H9 (cell line): ENCODE results near the gene MMP23B. TPM values are rescaled to one million over a fixed set of nuclear protein-coding genes. Genes with fewer than 3 reads are reported as not detected.

Experiments
- DNase-seq: peaks from one replicate; pipeline ENCODE4 v3.0.0-alpha.2; 2017
- H2AFZ ChIP-seq: one replicate; pipeline ENCODE4 v1.6.1; 2013; ENCODE audit warnings: mild to moderate bottlenecking, low read length, control low read depth, moderate library complexity
- H2AK5ac ChIP-seq: 2 replicates; pipeline ENCODE4 v1.6.1; 2013; ENCODE audit warnings: low read length, control low read depth, mixed read lengths; ENCODE audit not compliant: insufficient read length
- H2BK120ac ChIP-seq: one replicate; pipeline ENCODE4 v1.6.1; 2013; ENCODE audit warnings: low read depth, mild to moderate bottlenecking, low read length, control low read depth, inconsistent platforms; ENCODE audit not compliant: poor library complexity, severe bottlenecking
- H2BK12ac ChIP-seq: 2 replicates; pipeline ENCODE4 v1.6.1; 2013; ENCODE audit warnings: low read length, control low read depth, mixed read lengths, low read depth; ENCODE audit not compliant: insufficient read length
- H2BK15ac ChIP-seq: 2 replicates; pipeline ENCODE4 v1.6.1; 2013; ENCODE audit warnings: low read depth, low read length, control low read depth
- H2BK20ac ChIP-seq: one replicate; pipeline ENCODE4 v1.6.1; 2013; ENCODE audit warnings: low read depth, mild to moderate bottlenecking, low read length, control low read depth, inconsistent platforms; ENCODE audit not compliant: poor library complexity, severe bottlenecking
- H2BK5ac ChIP-seq: 2 replicates; pipeline ENCODE4 v1.6.1; 2013; ENCODE audit warnings: low read length, control low read depth, mixed read lengths; ENCODE audit not compliant: insufficient read length
- H3K14ac ChIP-seq: 2 replicates; pipeline ENCODE4 v1.6.1; 2013; ENCODE audit warnings: low read length, control low read depth; ENCODE audit not compliant: insufficient read depth
- H3K18ac ChIP-seq: 2 replicates; pipeline ENCODE4 v1.6.1; 2013; ENCODE audit warnings: low read depth, mild to moderate bottlenecking, mixed read lengths, low read length, control low read depth; ENCODE audit not compliant: insufficient read length
- H3K23ac ChIP-seq: 2 replicates; pipeline ENCODE4 v1.6.1; 2013; ENCODE audit warnings: low read length, control low read depth, mixed read lengths, low read depth; ENCODE audit not compliant: insufficient read length
- H3K23me2 ChIP-seq: 2 replicates; pipeline ENCODE4 v1.6.1; 2013; ENCODE audit warnings: low read depth, mild to moderate bottlenecking, mixed read lengths, low read length, control low read depth; ENCODE audit not compliant: insufficient read length, poor library complexity, severe bottlenecking
- H3K27ac ChIP-seq: 2 replicates; pipeline ENCODE4 v1.5.1; 2013; ENCODE audit warnings: low read length, control low read depth, mixed read lengths, low read depth; ENCODE audit not compliant: insufficient read length
- H3K27me3 ChIP-seq: 2 replicates; pipeline ENCODE4 v1.6.1; 2013; ENCODE audit warnings: low read length, control low read depth, inconsistent platforms; ENCODE audit not compliant: insufficient read depth
- H3K4ac ChIP-seq: 2 replicates; pipeline ENCODE4 v1.6.1; 2013; ENCODE audit warnings: low read depth, mild to moderate bottlenecking, control low read depth, inconsistent platforms, low read length, moderate library complexity
- H3K4me1 ChIP-seq: 2 replicates; pipeline ENCODE4 v1.6.1; 2013; ENCODE audit warnings: low read length, control low read depth, inconsistent platforms; ENCODE audit not compliant: insufficient read depth
- H3K4me2 ChIP-seq: 2 replicates; pipeline ENCODE4 v1.6.1; 2013; ENCODE audit warnings: low read length, control low read depth, mixed read lengths; ENCODE audit not compliant: insufficient read length, insufficient read depth
- H3K56ac ChIP-seq: 2 replicates; pipeline ENCODE4 v1.6.1; 2013; ENCODE audit warnings: low read depth, mild to moderate bottlenecking, mixed read lengths, low read length, control low read depth; ENCODE audit not compliant: insufficient read length
- H3K79me1 ChIP-seq: 2 replicates; pipeline ENCODE4 v1.6.1; 2013; ENCODE audit warnings: low read depth, mild to moderate bottlenecking, moderate library complexity, low read length, control low read depth, inconsistent platforms; ENCODE audit not compliant: insufficient read depth, poor library complexity, severe bottlenecking
- H3K79me2 ChIP-seq: 2 replicates; pipeline ENCODE4 v1.6.1; 2013; ENCODE audit warnings: low read length, control low read depth, inconsistent platforms; ENCODE audit not compliant: insufficient read depth
- H3K9ac ChIP-seq: 2 replicates; pipeline ENCODE4 v1.6.1; 2013; ENCODE audit warnings: low read length, control low read depth, mixed read lengths; ENCODE audit not compliant: insufficient read length; ENCODE audit errors: extremely low read depth
- H3K9me3 ChIP-seq: one replicate; pipeline ENCODE4 v1.6.1; 2013; ENCODE audit warnings: low read depth, low read length, inconsistent platforms; ENCODE audit not compliant: control insufficient read depth
- H3T11ph ChIP-seq: one replicate; pipeline ENCODE4 v1.6.1; 2013; ENCODE audit warnings: mild to moderate bottlenecking, low read length, control low read depth, inconsistent platforms
- H4K20me1 ChIP-seq: one replicate; pipeline ENCODE4 v1.6.1; 2013; ENCODE audit not compliant: control insufficient read depth, insufficient read length, insufficient read depth
- H4K5ac ChIP-seq: 2 replicates; pipeline ENCODE4 v1.6.1; 2013; ENCODE audit warnings: low read depth, mild to moderate bottlenecking, mixed read lengths, low read length, control low read depth; ENCODE audit not compliant: insufficient read length
- H4K8ac ChIP-seq: replicated peaks from 2 replicates; pipeline ENCODE4 v1.6.1; 2013; ENCODE audit warnings: low read length, control low read depth, mixed read lengths, low read depth; ENCODE audit not compliant: insufficient read length
- H4K91ac ChIP-seq: 2 replicates; pipeline ENCODE4 v1.6.1; 2013; ENCODE audit warnings: low read depth, mild to moderate bottlenecking, moderate library complexity, mixed read lengths, low read length, control low read depth; ENCODE audit not compliant: insufficient read length
- H3K27ac Mint-ChIP-seq, 3 experiments: 2 replicates in 2 of 3; 3 replicates in 1 of 3; pipeline ENCODE4 v1.8.0; 2020 to 2021; ENCODE audit warnings: mixed read lengths in 3 of 3, mild to moderate bottlenecking in 1 of 3, moderate library complexity in 1 of 3
- H3K27me3 Mint-ChIP-seq: 2 replicates; pipeline ENCODE4 v1.8.0; 2021; ENCODE audit warnings: low read depth, mild to moderate bottlenecking, moderate library complexity, mixed read lengths
- H3K36me3 Mint-ChIP-seq, 3 experiments: 2 replicates in 2 of 3; 3 replicates in 1 of 3; pipeline ENCODE4 v1.8.0; 2020 to 2021; ENCODE audit warnings: low read depth in 3 of 3, mixed read lengths in 3 of 3; ENCODE audit not compliant: insufficient read depth in 1 of 3
- H3K4me1 Mint-ChIP-seq, 2 experiments: 2 replicates each; pipeline ENCODE4 v1.8.0; 2020; ENCODE audit warnings: mixed read lengths in 2 of 2
- H3K4me3 Mint-ChIP-seq, 2 experiments: 2 replicates in 1 of 2; 3 replicates in 1 of 2; pipeline ENCODE4 v1.8.0; 2020 to 2021; ENCODE audit warnings: mild to moderate bottlenecking in 2 of 2, mixed read lengths in 2 of 2, moderate library complexity in 1 of 2
- H3K9me3 Mint-ChIP-seq, 2 experiments: 2 replicates in 1 of 2; 3 replicates in 1 of 2; pipeline ENCODE4 v1.8.0; 2020; ENCODE audit warnings: mild to moderate bottlenecking in 2 of 2, mixed read lengths in 2 of 2, moderate library complexity in 1 of 2
- CTCF ChIP-seq: fragments of 200-600 bp; sonication (generic); conservative IDR thresholded peaks from 3 replicates; pipeline ENCODE4 v1.8.0; 2021; ENCODE audit warnings: antibody characterized with exemption, mild to moderate bottlenecking
- WGBS: extraction: QIAGEN DNeasy Blood & Tissue Kit; methylation state at CpG from one replicate; pipeline ENCODE4 v1.1.7; 2013; ENCODE audit warnings: missing lambda C conversion rate, low lambda C conversion rate, mixed read lengths; ENCODE audit not compliant: insufficient read length; ENCODE audit errors: extremely low coverage; 5-methylcytosine and 5-hydroxymethylcytosine counted together
- total RNA-seq: library from RNA; stranded (reverse); gene quantifications from 2 replicates; pipeline ENCODE4 v1.2.1, GENCODE V29; 2021

The MMP23B gene
- total RNA-seq, 1 experiment from 2014 or later: 12.5 TPM

- Histone ChIP-seq H3K4me1 (peaks cover 5% of the 10 kb centered on the region; the same call in 1 of the 2 replicates), H3K79me1 (no peaks in the 10 kb centered on the region), H2BK12ac (no peak within 1 kb of the TSS), H4K20me1 (no peaks in the 10 kb centered on the region), H3K9ac (peak within 1 kb of the TSS; percentile 70), H2BK120ac (no peak within 1 kb of the TSS), H2AFZ (no peak within 1 kb of the TSS), H3K9me3 (no peaks in the 10 kb centered on the region), H2BK15ac (no peak within 1 kb of the TSS), H3K23ac (no peak within 1 kb of the TSS), H2BK5ac (no peak within 1 kb of the TSS), H4K8ac (no peak within 1 kb of the TSS), H2BK20ac (no peak within 1 kb of the TSS), H3K27me3 (no peaks in the 10 kb centered on the region), H4K91ac (no peak within 1 kb of the TSS), H3K79me2 (no peaks in the 10 kb centered on the region), H3K14ac (peak within 1 kb of the TSS; percentile 89), H3T11ph (no peak within 1 kb of the TSS), H3K4me2 (peak within 1 kb of the TSS; percentile 62), H3K4ac (no peak within 1 kb of the TSS; the same call in 1 of the 2 replicates), H3K18ac (peak within 1 kb of the TSS; percentile 95), H2AK5ac (no peak within 1 kb of the TSS), H3K27ac (no peak within 1 kb of the TSS), H3K23me2 (peaks cover 15% of the 10 kb centered on the region), H4K5ac (no peak within 1 kb of the TSS), H3K56ac (no peak within 1 kb of the TSS)
- no peak for TF ChIP-seq CTCF
- peaks cover 0 to 15% (median 6%) of the 10 kb centered on the region in 3 experiments; a peak in 5 of 7 replicates for H3K36me3 Mint-ChIP-seq
- no CpG with 5 or more reads among the region's 107 CpGs for WGBS
- H3K27ac Mint-ChIP-seq: peak within 1 kb of the TSS; percentile 22 to 93 (median 91); a peak in 3 of 7 replicates
- no peaks in the 10 kb centered on the region for H3K27me3 Mint-ChIP-seq
- H3K4me3 Mint-ChIP-seq: peak within 1 kb of the TSS; percentile 86 to 89
- peaks cover 16 to 19% of the 10 kb centered on the region in 2 experiments for H3K4me1 Mint-ChIP-seq
- peak; percentile 98 for DNase-seq
- no peaks in the 10 kb centered on the region; a peak in 1 of 5 replicates for H3K9me3 Mint-ChIP-seq
These were observed 16.5 kb upstream of the MMP23B start, which contains the start of gene MIB2 for GRCh38 chr1:1615256-1616044. Gene MIB2, plus strand, starts transcription at chr1:1615500. Its CDS starts 7,953 bp downstream, at chr1:1623453.
